Hepatic stellate cell (primary cell): ENCODE data around the gene SUPT20HL1.
"Not testable (repeated sequence)": the region's sequence is repeated elsewhere in the genome, so short reads cannot be mapped to it uniquely, and the experiment has no call there.

ENCODE experiments used
- DNase-seq: peaks from one replicate; pipeline ENCODE4 v3.0.0; 2011; ENCODE audit warnings: low spot score

The SUPT20HL1 gene

DNA sequence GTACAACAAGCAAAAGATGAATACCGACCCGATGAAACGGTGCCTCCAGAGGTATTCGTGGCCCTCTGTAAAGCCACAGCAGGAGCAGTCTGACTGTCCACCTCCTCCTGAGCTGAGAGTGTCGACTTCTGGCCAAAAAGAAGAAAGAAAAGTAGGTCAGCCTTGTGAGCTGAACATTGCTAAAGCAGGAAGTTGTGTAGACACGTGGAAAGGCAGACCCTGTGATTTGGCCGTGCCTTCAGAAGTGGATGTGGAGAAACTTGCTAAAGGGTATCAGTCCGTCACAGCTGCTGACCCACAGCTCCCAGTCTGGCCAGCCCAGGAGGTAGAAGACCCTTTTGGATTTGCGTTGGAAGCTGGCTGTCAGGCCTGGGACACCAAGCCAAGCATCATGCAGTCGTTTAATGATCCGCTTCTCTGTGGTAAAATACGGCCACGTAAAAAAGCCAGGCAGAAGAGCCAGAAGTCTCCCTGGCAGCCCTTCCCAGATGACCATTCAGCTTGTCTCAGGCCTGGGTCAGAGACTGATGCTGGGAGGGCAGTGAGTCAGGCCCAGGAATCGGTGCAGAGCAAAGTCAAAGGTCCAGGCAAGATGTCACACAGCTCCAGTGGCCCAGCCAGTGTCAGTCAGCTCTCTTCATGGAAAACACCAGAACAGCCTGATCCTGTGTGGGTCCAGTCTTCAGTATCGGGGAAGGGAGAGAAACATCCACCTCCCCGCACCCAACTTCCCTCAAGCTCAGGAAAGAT is 3.2 kb downstream of the SUPT20HL1 start:
- DNase-seq = not testable (repeated sequence)

DNA sequence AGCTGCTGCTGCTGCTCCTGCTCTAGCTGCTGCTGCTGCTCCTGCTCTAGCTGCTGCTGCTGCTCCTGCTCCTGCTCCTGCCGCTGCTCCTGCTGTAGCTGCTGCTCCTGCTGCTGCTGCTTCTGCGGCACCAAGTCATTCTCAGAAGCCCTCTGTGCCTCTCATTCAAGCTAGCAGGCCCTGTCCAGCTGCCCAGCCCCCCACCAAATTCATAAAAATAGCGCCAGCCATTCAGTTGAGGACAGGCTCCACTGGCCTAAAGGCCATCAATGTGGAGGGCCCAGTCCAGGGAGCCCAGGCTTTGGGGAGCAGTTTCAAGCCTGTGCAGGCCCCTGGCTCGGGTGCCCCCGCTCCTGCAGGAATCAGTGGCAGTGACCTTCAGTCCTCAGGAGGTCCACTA is 3.9 kb downstream of the SUPT20HL1 start:
- no peak for DNase-seq

DNA sequence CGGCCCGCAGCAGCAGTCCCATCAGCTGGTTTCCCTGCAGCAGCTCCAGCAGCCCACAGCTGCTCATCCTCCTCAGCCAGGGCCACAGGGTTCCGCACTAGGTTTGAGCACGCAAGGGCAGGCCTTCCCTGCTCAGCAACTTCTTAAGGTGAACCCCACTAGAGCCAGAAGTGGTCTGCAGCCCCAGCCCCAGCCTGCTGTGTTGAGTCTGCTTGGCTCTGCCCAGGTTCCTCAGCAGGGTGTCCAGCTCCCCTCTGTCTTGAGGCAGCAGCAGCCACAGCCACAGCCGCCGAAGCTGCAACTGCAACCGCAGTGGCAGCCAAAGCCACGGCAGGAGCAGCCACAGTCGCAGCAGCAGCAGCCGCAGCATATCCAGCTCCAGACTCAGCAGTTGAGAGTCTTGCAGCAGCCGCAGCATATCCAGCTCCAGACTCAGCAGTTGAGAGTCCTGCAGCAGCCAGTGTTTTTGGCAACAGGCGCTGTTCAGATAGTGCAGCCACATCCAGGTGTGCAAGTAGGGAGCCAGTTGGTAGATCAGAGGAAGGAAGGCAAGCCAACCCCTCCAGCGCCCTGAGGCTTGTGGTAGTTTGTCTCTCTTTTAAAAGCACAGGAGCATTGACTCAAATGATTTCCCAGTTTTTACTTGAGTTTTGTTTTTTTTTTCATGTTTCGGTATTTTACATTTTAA is 4.6 kb downstream of the SUPT20HL1 start:
- DNase-seq = no peak

DNA sequence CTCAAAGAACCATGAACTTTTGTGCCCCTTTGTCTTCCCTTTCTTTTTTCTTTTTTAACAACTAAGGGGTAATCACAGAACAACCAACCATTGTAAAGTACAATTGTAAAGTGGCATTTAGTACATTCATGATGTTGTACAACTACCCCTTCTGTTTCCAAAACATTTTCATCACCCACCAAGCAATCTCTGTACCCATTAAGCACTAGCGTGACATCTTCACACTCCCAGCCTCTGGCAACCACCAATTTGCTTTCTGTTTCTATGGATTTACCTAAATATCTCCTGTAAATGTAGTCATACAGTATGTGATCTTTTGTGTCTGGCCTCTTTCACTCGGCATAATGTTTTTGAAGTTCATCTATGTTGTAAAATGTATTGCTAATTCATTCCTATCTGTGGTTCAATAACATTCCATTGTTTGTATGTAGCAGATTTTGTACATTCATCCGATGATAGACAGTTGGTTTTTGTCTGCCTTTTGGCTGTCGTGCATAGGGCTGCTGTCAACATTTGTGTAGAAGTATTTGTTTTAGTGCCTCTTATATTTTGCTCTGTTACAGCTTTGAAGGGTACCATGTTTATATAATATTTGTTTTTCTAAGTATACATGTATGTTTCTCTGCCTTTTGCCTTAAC is 6.4 kb downstream of the SUPT20HL1 start:
- not testable (repeated sequence) for DNase-seq

DNA sequence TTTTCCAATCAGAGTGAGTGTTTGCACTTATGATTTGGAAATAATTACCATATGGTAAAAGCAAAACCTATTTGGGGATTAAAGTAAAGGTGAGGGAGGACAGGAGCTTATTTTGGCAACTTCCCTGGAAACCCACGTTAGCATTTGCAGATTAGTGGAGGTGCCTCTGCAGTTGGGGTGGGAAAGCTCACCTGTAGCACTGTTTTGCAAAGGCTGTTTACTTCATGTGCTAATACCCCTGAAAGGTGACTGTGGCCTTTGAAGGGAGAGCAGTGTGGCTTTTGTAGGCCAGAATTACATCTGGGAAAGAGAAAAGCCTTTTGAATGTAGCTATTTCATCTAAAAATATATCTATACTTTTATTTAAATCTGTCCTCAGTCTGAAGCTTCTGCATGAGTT is 9.4 kb downstream of the SUPT20HL1 start:
- no peak for DNase-seq

DNA sequence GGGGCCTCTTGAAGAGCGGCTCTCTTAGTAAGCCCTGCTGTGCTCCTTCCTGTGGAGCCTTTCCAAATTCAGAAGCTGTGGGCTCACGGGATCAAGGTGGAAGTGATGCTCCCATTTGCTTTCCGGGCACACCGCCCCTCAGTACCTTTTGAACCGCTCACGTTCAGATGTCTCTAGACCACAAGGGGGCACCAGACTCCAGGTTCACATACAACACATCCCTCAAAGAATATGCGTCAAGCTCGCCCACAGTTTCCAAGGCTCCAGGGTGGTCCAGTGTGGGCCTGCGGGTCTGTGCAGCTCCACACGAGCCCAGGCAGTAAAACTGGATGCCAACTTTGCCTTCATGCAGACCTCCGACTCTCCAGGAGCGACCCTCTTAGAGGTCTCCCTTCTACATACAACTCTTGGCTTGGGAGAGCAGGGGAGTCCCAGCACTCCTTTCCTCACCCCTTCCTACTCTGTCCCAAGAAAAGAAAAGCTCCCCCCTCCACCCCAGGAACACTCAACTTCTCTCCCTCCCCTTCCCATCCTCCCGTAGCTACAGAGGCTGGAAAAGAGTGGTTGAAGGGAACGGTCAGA is 11.0 kb downstream of the SUPT20HL1 start:
- DNase-seq = peak; percentile 41

DNA sequence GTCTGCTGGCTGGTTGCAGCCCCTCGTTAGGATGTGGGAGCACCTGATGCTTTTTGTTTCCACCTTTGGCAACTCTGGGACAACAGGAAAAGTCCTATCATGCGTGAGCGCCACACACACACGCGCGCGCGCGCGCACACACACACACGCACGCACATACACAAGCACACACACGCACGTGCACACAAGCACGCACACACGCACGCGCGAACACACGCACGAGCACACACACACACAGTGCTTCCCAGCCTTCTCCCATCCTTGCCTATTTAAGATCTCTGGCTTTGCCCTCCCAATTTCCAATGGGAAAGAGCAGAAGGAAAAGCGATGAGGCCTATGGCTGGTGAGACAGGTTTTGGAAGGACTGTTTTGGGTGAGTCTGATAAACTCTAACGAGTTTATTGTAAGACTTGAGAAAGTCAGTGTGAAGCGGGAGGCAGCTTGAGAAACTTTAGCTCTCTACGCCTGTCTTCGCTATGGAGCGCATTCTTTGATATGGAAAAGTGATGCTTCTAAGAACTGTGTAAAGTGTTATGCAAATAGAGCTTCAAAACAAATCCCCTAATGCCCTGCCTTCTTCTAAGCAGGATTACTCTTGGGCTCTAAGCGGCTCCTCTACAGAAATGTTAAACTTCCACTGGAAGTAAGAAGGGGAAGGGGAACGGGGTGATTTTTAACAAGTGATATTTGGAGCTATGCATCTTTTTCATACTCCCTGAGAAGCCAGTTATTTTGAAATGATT is 11.8 kb downstream of the SUPT20HL1 start:
- DNase-seq = no peak

DNA sequence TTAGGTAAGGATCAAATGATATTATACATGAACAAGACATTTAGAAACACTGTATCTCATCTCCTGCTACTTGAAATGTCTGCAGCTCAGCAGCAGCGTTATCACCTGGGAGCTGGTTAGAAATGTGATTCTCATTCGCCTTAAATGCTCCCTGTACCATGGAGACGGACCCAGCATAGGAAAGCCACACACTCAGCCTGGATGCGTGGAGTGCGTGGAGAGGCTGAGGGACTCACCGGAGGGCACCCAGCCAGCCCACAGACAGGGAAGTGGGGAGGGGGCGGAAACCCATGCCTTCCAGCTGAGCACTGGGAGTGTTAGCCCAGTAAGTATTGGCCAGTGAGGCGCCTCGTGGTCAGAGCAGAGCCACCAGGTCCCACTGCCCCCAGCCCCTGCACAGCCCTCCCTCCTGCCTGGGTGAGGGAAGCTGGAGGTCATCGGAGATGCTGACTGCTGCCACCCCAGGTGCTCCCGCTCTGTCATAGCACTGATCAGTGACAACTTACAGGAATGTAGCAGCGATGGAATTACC is 15.2 kb downstream of the SUPT20HL1 start:
- no peak for DNase-seq

DNA sequence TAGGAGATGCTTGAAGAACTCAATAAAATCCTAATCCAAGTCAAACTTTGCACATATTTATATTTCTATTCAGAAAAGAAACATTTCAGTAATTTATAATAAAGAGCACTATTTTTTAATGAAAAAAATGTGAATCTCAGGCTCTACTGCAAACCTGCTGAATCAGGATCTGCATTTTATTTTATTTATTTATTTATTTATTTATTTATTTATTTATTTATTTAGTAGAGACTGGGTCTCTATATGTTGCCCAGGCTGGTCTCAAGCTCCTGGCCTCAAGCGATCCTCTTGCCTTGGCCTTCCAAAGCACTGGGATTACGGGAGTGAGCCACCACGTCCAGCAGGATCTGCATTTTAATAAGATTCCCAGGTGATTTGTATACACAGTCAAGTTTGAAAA is 16.0 kb downstream of the SUPT20HL1 start:
- DNase-seq = no peak

DNA sequence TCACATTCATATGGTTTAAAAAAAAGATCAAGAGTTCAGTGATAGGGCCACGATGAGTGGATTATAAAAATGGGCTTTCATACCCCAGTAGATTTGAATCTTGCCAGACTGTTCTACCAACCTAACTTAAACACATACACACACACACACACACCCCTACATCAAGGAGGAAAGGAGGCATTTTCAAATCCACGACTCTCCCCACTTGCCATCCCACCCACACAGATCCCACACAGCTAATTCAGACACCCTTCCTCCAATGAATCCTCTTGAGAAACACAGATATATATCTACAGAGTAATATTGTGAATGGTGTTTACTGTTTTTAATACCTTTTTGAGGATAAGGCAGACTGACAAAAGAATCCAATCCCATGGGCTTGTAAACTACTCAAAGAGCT is 16.8 kb downstream of the SUPT20HL1 start:
- no peak for DNase-seq

DNA sequence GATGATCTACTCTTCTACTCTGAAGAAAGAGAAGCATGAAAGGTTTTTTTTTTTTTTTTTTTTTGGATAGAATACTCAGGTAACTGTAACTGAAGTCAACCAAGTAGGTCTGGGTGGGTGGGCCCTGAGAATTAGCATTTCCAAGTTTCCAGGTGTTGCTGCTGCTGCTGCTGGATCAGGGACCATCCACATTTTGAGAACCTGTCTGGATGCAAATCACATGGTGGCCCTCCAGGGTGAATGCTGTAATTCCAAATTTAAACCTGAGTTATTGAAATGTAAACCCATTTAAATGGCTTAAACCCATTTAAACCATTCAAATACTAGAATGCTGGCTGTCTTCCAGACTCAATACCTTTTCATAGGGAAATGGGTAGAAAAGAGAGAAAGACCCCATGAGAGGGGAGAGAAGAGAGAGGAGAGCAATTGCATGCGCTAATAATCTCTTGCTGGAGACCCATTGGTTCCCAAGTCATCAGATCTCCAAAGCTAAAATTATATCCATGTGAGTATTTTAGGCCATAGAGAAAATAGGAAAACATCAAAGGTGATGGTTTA is 17.6 kb downstream of the SUPT20HL1 start:
- no peak for DNase-seq

DNA sequence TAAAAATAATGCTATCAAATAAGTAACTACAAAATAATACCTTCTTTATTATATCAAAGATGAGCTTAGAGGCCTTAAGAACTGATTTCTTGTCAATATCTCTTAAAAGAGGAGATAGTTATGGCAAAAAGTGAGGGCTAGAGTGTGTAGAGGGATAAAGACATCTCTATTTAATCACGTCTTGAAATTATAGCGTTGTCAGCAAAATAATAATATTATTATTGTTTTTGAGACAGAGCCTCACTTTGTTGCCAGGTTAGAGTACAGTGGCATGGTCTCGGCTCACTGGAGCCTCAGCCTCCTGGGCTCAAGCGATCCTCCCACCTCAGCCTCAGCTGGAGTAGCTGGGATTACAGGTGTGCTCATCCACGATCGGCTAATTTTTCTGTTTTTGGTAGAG is 18.3 kb downstream of the SUPT20HL1 start:
- no peak for DNase-seq

DNA sequence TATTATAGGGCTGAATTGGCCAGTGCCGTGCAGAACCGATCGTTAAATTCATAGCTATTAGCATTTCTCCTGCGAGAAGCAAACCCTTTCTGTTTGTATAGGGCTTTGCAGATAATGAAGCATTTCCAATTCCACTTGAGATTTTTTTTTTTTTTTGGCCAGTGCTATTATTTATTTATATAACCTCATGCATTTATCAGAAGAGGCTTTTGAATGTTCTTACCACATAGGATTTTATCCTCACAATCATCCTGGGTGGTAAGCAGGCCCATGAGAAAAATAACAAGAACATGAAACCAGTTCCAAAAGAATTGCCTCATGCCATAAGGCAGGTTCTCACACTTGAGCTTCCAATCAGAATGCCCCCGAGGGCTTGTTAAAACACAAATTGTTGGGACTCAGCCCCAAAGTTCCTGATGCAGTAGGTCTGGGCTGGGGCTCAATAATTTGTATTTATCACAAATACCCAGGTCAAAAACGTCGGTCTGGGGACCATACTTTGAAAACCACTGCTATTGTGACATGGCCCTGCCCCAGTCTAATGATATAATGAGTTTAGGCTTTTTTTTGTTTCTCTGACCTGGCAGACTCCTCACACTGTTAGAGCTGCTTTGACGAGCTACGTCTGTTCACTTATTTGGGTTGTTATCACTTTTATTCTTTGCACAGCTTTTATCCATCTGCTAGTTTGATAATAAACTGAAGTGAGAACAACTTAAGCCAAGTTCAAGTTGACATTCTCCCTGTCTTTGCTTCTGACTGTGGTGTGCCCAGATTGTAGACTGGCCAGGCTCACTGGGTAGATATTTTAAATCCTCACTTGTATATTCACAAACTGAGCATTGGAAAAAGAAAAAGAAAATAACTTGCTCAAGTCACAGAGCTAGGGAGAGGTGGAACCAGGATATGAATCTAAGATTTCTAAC is 20.1 kb downstream of the SUPT20HL1 start:
- no peak for DNase-seq

DNA sequence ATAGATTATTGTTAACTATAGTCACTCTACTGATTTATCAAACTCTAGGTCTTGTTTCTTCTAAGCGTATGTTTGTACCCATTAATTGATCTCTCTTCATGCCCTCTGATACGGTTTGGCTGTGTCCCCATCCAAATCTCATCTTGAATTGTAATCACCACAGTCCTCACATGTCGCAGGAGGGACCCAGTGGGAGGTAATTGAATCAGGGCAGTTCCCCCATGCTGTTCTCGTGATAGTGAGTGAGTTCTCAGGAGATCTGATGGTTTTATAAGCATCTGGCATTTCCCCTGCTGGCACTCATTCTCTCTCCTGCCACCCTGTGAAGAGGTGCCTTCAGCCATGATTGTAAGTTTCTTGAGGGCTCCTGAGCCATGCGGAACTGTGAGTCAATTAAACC is 21.9 kb downstream of the SUPT20HL1 start:
- not testable (repeated sequence) for DNase-seq

DNA sequence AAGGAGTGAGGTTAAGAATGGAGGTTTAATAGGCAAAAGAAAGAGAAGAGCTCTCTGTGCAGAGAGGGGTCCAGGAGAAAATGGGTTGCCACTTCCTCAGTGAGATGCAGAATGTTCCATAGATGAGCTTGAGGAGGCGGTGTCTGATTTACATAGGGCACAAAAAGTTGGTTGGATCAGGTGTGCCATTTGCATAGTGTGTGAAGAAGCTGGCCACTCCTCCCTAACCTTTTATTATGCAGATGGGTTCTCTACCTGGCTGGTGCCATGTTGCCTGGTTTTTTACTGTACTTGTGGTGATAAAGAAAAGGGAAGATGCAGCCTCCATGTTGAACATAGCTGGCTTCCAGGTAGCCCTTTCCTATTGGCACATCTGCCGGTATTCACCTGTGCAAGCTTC is 27.3 kb downstream of the SUPT20HL1 start:
- no peak for DNase-seq

DNA sequence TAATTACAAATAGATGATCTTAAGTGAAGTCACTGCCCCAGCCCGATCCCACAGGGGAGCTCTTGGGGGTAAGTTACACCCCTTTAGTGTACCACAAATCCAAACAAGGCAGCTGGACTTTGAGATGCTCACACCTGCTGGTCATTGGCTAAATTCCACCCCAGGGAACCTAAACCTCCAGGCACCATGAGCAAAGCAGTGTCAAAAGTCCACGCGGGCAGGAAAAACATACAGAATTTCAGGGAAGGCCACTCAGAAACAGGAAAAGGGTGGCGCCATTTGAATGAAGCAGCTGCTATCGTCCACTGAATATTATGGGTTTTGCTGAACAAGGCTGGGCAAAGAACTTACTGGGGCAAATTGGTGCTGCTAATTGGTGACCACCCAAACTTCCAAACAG is 30.9 kb downstream of the SUPT20HL1 start:
- no peak for DNase-seq

DNA sequence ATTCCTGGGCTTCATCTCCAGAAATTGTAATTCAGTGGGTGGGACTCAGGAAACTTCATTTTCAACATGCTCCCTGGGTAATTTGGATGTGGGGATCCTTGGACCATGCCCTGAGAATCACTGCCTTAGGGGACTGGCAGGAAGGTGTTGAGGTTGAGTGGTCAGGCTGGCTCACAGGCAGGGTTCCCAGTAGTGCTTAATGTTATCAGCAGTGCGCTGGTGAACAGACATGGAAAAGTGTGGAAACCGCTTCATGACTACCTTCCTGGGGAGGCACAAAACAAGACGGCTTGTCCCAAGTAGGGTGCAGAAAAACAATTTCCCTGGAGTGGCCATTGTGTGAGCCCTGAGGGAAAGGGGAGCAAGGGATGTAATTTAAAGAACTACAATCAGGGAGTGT is 31.4 kb downstream of the SUPT20HL1 start:
- no peak for DNase-seq

DNA sequence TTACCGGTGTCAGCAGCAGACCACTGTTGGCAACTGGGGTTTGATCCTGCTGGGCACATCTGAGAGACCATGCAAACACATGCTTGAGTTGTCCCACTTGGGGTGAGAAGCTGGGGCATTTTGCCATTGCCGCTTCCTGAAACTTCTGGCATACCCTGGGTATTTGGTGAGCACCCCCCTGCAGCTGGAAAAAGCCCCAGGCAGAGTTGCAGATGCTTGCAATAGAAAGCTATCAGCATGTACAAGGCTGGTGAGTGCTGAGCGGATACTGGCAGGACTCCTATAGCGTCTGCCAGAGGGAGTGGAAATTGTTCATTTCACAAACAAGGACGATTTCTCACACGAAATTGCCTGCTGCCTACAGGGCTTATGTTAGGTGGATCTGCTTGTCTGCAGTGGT is 32.3 kb downstream of the SUPT20HL1 start:
- no peak for DNase-seq

DNA sequence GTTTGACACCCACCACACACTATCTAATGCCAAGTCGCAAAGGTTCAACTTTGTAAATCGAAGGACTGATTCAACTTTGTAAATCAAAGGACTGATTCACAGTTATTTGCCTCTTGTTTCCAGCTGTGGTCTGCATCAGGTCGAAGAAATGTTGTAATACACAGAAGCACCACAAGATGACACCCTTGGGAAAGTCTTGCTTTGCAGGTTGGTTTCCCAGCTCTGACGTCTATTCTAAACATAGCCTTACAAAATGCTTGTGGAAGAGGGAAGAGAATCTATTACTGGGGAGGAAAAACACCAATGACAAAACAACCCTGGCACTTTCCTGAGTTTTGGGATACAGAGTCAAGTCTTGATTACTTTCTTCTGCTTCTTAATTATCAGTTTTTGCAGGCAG is 35.3 kb downstream of the SUPT20HL1 start:
- peak; percentile 59 for DNase-seq

DNA sequence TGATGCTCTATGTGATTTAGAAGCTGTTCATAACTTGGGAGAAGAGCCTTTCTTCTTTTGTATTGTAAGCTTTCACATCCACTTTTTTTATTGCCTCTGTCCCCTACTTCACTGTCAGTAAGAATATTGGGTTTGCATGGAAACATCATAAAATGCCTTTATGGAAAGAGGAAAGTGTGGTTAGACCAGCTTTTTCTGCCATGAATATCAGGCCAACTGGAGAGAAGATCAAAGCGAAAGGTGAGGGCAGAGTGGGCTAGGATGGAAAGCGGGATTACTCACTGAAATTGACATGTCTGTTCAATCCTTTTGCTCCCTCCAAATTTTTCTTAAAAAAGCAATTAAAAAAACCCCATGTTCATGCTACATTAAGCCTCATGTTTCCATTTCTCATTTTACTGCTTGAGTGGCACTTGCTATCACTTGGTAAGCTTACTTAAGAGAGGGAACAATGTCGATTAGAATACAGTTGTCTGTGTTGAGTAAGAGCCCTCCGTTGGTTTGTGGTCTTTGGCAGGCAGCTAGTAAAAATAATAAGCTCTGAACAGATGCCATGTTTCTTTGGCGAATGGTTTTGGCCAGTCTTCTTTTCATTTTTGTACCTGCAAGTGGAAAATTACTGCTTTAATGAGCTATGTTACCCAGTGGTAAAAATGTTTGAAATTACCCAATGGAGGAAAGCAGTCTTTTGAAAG is 35.9 kb downstream of the SUPT20HL1 start:
- DNase-seq = no peak
